ENCODE data around the gene ING5.
A peak's percentile ranks its signal among the peaks of the same experiment; 100 is the strongest.

The ING5 gene

DNA sequence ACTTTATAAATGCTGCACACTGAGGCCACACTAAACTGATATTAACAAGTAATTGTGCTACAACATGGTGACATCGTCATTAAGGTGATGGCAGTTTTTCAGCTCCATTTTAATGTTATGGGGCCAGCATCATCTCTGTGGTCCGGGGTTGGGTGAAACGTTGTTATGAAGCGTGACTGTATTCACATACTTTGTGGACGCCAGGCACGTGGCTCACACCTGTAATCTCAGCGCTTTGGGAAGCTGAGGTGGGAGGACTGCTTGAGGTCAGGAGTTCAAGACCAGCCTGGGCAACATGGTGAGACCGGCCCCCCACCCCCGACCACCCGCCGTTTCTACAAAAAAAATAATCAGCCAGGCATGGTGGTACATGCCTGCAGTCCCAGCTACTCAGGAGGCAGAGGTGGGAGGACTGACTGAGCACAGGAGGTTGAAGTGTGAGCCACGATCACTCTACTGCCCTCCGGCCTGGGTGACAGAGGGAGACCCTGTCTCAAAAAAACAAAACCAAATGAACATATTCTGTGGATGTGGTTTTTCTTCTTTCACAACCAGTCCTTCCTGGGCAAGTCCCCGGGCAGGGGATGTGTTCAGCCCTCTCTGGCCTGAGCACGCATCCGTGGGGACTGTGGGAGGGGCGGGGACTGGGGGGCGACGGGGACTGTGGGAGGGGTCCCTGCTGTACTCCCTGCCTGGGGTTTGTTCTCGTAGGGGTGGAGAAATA lies 61.9 kb downstream of the ING5 start:
- no peak overlapping the region for H3K4me3 ChIP-seq
- DNase-seq = peak in 1 of 2 donors; percentile 51
- peaks cover 4 to 53% (median 16%) of the 10 kb centered on the region in 3 donors for H3K36me3 ChIP-seq
- H3K4me1 ChIP-seq = no peaks in the 10 kb centered on the region
- no peaks in the 10 kb centered on the region for H3K9me3 ChIP-seq
- H3K27me3 ChIP-seq = no peaks in the 10 kb centered on the region
- H3K27ac ChIP-seq = no peak overlapping the region
- intact Hi-C loops (cut with DNase I; ENCODE audit: low total_unique reads) = no loop called here
- TF ChIP-seq, protein P1, sequence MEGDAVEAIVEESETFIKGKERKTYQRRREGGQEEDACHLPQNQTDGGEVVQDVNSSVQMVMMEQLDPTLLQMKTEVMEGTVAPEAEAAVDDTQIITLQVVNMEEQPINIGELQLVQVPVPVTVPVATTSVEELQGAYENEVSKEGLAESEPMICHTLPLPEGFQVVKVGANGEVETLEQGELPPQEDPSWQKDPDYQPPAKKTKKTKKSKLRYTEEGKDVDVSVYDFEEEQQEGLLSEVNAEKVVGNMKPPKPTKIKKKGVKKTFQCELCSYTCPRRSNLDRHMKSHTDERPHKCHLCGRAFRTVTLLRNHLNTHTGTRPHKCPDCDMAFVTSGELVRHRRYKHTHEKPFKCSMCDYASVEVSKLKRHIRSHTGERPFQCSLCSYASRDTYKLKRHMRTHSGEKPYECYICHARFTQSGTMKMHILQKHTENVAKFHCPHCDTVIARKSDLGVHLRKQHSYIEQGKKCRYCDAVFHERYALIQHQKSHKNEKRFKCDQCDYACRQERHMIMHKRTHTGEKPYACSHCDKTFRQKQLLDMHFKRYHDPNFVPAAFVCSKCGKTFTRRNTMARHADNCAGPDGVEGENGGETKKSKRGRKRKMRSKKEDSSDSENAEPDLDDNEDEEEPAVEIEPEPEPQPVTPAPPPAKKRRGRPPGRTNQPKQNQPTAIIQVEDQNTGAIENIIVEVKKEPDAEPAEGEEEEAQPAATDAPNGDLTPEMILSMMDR (IDR thresholded peaks at IDR 0.05) = no peak

DNA sequence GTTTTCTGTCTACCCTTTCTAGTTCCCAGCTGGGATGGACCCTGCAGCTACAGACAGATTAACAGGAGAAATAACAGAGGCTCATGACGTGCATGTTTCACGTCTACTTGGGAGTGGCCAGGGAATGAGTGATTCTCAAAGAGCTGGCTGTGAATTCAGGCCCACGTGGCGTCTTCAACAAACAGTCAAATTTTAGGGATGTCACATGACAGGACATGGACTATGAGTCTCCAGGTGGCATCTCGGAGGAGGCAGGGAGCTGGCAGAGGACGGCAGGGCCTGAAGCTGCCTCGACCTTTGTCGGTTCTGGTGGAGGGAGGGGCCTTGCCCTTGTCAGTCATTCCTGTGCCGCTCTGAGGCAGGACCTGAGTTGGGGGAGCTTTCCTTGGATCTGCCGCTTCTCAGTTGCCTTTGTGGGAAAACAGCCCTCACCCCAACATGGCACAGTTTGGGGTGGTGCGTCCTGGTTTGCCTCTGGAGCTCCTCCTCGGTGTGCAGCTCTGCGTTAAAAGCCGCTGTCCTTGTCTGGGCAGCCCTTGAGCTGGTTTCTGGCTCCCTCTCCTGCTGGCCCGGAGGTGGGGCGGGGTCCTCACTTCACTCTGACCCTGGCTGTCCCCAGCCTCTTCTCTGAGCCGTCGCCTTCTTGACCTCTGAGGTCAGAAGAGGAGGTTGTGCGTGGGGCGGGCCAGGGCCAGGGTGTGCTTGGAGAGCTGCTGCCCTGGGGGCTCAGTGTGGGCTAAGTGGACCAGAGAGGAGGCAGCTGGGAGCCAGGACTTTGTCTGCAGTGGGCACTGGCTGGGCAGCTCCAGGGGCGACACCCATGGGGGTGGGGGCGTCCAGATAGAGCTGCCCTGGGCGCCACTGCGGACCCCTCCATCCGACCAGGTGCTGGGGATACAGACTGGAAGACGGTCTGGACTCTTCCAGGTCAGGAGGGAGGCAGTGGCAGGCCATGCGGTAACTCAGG lies 62.7 kb downstream of the ING5 start:
- no peaks in the 10 kb centered on the region for H3K27me3 ChIP-seq
- no peaks in the 10 kb centered on the region for H3K4me1 ChIP-seq
- H3K9me3 ChIP-seq = no peaks in the 10 kb centered on the region
- DNase-seq = peak in 1 of 2 donors; percentile 55
- H3K27ac ChIP-seq = no peak overlapping the region
- peaks cover 4 to 51% (median 16%) of the 10 kb centered on the region in 3 donors for H3K36me3 ChIP-seq
- TF ChIP-seq, protein P1 (IDR thresholded peaks at IDR 0.05) = no peak
- no peak overlapping the region for H3K4me3 ChIP-seq
- intact Hi-C loops (cut with DNase I; ENCODE audit: low total_unique reads) = no loop called here

DNA sequence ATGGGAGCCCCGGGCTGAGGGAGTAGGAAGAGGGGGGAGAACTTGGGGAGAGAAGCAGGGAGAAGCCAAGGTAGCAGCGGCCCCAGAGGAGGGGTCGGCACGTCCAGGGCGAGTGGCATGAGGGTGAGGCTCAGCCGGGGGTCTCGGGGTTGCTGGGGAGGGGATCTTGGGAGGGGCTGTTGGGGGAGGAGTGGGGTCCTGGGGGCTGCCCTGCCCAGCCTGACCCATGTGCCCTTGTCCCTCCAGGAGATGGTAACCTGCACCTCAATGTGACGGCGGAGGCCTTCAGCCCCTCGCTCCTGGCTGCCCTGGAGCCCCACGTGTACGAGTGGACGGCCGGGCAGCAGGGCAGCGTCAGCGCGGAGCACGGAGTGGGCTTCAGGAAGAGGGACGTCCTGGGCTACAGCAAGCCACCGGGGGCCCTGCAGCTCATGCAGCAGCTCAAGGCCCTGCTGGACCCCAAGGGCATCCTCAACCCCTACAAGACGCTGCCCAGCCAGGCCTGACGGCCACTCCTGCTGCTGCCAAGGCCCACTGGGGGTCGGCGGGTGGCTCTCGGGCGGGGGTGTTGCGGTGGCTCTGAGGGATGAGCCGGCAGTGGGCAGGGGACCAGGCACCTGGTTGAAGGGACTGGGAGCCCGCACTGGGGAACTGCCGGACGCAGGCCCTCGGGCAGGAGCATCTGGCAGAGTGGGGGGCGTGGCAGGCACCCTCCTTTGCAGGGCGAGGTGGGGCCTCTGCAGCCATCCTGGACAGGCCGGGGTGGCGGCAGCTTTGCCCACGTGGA lies 65.8 kb downstream of the ING5 start:
- intact Hi-C loops (cut with DNase I; ENCODE audit: low total_unique reads) = no loop called here
- peaks cover 0 to 10% (median 6%) of the 10 kb centered on the region in 4 donors for H3K4me1 ChIP-seq
- DNase-seq = peak in 1 of 2 donors; percentile 71
- H3K27me3 ChIP-seq = peaks cover 0 to 28% of the 10 kb centered on the region in 2 donors
- H3K36me3 ChIP-seq = peaks cover 0 to 36% (median 5%) of the 10 kb centered on the region in 3 donors
- no peaks in the 10 kb centered on the region for H3K9me3 ChIP-seq
- H3K27ac ChIP-seq = no peak overlapping the region
- TF ChIP-seq, protein P1 (IDR thresholded peaks at IDR 0.05) = no peak
- H3K4me3 ChIP-seq = no peak overlapping the region

DNA sequence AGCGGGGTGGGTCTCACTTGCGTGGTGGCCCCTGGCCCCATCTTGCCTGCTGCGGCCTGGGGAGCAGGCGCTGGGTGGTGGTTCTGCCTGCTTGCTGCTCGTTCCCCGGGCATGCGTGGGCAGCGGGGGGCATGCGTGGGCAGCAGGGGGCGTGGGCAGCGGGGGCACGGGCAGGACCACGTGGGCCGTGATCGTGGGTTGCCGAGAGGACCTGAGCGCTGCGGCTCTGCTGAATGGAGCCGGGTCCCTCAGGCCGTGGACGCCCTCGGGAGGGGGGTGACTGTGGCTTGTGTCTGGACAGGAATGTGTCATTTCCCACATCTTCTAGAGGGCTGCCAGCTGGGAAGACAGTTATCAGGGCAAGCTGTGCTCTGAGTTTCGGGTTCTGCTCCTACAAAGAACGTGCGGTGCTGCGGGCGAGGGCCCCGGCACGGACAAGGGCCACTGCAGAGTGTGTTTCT lies 66.4 kb downstream of the ING5 start:
- TF ChIP-seq, protein P1 (IDR thresholded peaks at IDR 0.05) = no peak
- intact Hi-C loops (cut with DNase I; ENCODE audit: low total_unique reads) = no loop called here
- Histone ChIP-seq H3K27me3 (peaks cover 0 to 34% of the 10 kb centered on the region in 2 donors), H3K4me3 (no peak overlapping the region), H3K9me3 (no peaks in the 10 kb centered on the region), H3K4me1 (peaks cover 0 to 10% (median 6%) of the 10 kb centered on the region in 4 donors), H3K36me3 (peaks cover 0 to 30% (median 5%) of the 10 kb centered on the region in 3 donors), H3K27ac (no peak overlapping the region)
- DNase-seq = no peak

DNA sequence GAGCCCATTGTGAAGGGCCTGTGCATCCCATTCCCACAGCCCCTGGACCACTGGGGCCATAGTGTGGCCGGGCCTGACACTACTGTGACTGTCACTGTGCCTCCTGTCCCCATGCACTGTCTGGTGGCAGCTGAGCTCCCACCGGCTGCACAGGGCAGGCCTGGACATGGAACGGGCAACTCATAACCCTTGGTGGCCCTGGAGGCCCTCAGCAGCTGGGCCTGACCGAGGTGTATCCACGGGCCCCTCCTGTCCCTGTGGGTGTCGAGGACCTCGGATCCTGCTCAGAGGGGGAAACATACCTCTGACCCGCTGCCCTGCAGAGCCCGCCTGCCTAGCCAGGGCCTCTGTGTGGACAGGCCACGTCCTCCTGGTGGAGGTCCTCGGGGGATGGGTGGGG lies 67.0 kb downstream of the ING5 start:
- peaks cover 0 to 40% of the 10 kb centered on the region in 2 donors for H3K27me3 ChIP-seq
- intact Hi-C loops (cut with DNase I; ENCODE audit: low total_unique reads) = no loop called here

More for the DNA sequence above, 67.0 kb downstream of the ING5 start:
- H3K4me1 ChIP-seq = peaks cover 0 to 10% (median 6%) of the 10 kb centered on the region in 4 donors
- DNase-seq = no peak
- TF ChIP-seq, protein P1 (IDR thresholded peaks at IDR 0.05) = no peak
- H3K27ac ChIP-seq = no peak overlapping the region
- H3K36me3 ChIP-seq = peaks cover 0 to 24% (median 5%) of the 10 kb centered on the region in 3 donors
- no peak overlapping the region for H3K4me3 ChIP-seq
- H3K9me3 ChIP-seq = no peaks in the 10 kb centered on the region

Measured in tibial artery (tissue), 4 donors.